Activated T-helper 1 cell treated with anti-CD3 and anti-CD28 coated beads, Interleukin-12 subunit alpha, Interleukin-12 subunit beta, Interleukin-2, Interleukin-4 antibody, amounts not matched to agents 30 ng/mL and 10 ng/mL and 1 ng/mL, durations not matched to agents 14 hours and 24 hours and 36 hours (primary cell): ENCODE results near the gene MOCOS. TPM values are rescaled to one million over a fixed set of nuclear protein-coding genes. Genes with fewer than 3 reads are reported as not detected.
"Not testable (repeated sequence)": the region's sequence is repeated elsewhere in the genome, so short reads cannot be mapped to it uniquely, and the experiment has no call there.

Experiments
- DNase-seq: peaks from one replicate; pipeline ENCODE4 v3.0.0; 2021; ENCODE audit warnings: low spot score
- H3K27ac Mint-ChIP-seq: one replicate; pipeline ENCODE4 v1.8.0; 2021; ENCODE audit warnings: mild to moderate bottlenecking, mixed read lengths
- H3K27me3 Mint-ChIP-seq: one replicate; pipeline ENCODE4 v1.8.0; 2022; ENCODE audit warnings: mild to moderate bottlenecking, moderate library complexity, mixed read lengths; ENCODE audit not compliant: insufficient read depth
- H3K36me3 Mint-ChIP-seq: one replicate; pipeline ENCODE4 v1.8.0; 2021; ENCODE audit warnings: low read depth, mixed read lengths
- H3K4me1 Mint-ChIP-seq: one replicate; pipeline ENCODE4 v1.8.0; 2021; ENCODE audit warnings: low read depth, mixed read lengths
- H3K4me3 Mint-ChIP-seq: one replicate; pipeline ENCODE4 v1.8.0; 2021; ENCODE audit warnings: mild to moderate bottlenecking, moderate library complexity, mixed read lengths
- H3K9me3 Mint-ChIP-seq: one replicate; pipeline ENCODE4 v1.8.0; 2021; ENCODE audit warnings: mixed read lengths
- intact Hi-C: fragments of 100-400 bp; cut with micrococcal nuclease; formaldehyde crosslinking; loops from one replicate; pipeline ENCODE4 v1.15.1; 2024
- total RNA-seq: library from RNA; stranded (reverse); gene quantifications from 2 replicates; pipeline ENCODE4 v1.2.3, GENCODE V29; 2022

The MOCOS gene
- total RNA-seq, 1 donor from 2014 or later, result 0.47 TPM

DNA sequence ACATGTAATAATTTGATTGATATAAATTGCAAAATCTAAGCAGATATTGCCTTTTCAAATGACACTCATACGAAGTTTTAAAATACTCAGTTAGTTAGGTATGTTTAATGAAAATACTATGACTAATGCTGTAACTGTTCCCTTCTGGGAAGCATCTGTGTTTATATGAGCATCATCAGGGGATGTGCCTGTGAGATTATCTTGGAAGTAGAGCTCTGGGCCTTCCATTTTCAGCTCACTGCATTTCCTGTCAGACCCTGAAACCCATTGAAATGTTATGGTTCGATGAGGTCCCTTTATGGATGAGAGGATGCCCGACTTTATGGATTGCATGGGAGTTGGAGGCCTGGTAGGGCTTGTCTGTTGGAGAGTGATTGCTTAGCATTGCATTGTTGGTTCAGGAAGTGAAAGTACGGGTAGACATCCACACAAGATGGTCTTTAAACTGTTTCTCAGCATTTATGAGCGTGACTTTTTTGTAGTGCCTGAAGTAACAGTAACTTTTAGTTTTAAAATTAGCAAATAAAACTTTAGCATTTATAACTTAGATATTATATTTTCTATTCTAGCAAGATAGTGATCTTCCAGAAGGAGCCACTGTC lies 28.9 kb upstream of the MOCOS start:
- peaks cover 25% of the 10 kb centered on the region for H3K4me1 Mint-ChIP-seq
- intact Hi-C loops, result no loop called here
- peaks cover 50% of the 10 kb centered on the region for H3K36me3 Mint-ChIP-seq
- DNase-seq, result no peak
- H3K27ac Mint-ChIP-seq, result peak overlapping the region; percentile 20
- H3K9me3 Mint-ChIP-seq, result no peaks in the 10 kb centered on the region
- H3K4me3 Mint-ChIP-seq, result no peak overlapping the region
- H3K27me3 Mint-ChIP-seq, result no peaks in the 10 kb centered on the region

DNA sequence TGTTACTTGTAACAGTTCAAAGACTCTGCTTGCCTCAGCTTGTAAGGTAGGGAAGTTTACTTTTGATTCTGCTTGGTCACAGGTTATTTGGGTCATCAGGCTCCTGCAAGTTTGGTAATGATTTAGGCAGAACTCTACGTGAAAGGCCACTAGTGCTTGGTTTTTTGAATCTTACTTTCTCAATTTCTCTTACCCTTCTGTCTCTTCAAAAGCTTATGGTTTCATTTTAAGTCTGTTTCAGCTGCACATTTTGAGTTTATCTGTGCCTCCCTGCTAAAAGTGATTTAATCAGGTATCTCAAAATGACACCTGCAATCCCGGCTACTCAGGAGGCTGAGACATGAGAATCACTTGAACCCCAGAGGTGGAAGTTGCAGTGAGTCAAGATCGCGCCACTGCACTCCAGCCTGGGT lies 26.3 kb upstream of the MOCOS start:
- no peak overlapping the region for H3K4me3 Mint-ChIP-seq
- intact Hi-C loops, result no loop called here
- DNase-seq, result no peak
- no peak overlapping the region for H3K27ac Mint-ChIP-seq
- H3K36me3 Mint-ChIP-seq, result peaks cover 55% of the 10 kb centered on the region
- no peaks in the 10 kb centered on the region for H3K27me3 Mint-ChIP-seq
- H3K9me3 Mint-ChIP-seq, result no peaks in the 10 kb centered on the region
- peaks cover 20% of the 10 kb centered on the region for H3K4me1 Mint-ChIP-seq

DNA sequence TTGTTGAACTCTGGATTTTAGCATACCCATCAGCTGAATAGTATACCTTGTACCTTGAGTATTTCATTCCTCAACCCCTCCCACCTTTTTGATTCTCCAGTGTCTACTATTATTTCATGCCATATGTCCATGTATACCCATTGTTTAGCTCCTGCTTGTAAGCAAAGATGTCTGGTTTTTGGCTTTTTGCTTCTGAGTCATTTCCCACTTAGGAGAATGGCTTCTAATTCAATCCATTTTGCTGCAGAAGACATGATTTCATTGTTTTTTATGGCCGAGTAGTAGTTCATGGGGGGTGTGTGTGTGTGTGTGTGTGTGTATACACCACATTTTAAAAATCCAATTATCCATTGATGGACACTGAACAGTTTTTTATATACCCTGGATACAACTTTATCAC lies 24.3 kb upstream of the MOCOS start:
- DNase-seq, result no peak
- Mint-ChIP-seq H3K4me3 (no peak overlapping the region), H3K4me1 (peaks cover 12% of the 10 kb centered on the region), H3K27ac (no peak overlapping the region), H3K9me3 (no peaks in the 10 kb centered on the region), H3K36me3 (peaks cover 50% of the 10 kb centered on the region), H3K27me3 (no peaks in the 10 kb centered on the region)
- intact Hi-C loops, result no loop called here

DNA sequence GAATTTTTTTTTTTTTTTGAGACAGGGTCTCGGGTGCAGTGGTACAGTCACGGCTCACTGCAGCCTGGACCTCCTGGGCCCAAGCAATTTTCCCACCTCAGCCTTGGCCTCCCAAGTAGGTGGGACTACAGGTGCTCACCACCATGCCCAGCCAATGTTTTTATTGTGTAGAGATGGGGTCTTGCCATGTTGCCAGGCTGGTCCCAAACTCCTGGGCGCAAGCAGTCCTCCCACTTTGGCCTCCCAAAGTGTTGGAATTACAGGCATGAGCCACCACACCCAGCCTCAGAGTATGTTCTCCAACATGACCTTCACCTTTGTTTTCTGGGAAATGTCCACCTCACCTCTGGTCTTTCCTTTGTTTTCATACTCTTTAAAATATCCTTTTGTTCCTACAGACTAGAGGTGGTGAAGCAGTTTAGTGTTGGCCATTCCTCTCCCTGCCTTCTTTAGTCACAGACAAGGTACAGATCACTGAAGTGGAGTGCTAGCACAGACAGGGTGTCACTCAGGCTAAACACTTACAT lies 19.5 kb upstream of the MOCOS start:
- intact Hi-C loops, result no loop called here
- no peaks in the 10 kb centered on the region for H3K9me3 Mint-ChIP-seq
- no peak for DNase-seq
- H3K27me3 Mint-ChIP-seq, result no peaks in the 10 kb centered on the region
- H3K4me3 Mint-ChIP-seq, result no peak overlapping the region
- peaks cover 50% of the 10 kb centered on the region for H3K36me3 Mint-ChIP-seq
- no peaks in the 10 kb centered on the region for H3K4me1 Mint-ChIP-seq
- H3K27ac Mint-ChIP-seq, result no peak overlapping the region

DNA sequence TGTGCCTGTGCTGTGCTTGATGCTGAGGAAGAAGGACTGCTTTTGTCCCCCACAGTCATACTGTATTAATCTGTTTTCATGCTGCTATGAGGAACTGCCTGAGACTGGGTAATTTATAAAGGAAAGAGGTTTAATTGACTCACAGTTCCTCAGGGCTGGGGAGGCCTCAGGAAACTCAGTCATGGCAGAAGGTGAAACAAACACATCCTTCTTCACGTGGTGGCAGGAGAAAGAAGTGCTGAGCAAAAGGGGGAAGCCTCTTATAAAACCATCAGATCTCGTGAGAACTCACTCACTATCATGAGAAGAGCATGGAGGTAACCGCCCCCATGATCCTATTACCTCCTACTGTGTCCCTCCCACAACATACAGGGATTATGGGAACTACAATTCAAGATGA lies 19.0 kb upstream of the MOCOS start:
- H3K4me1 Mint-ChIP-seq, H3K27me3 Mint-ChIP-seq, H3K9me3 Mint-ChIP-seq, H3K4me3 Mint-ChIP-seq, DNase-seq, intact Hi-C loops: not testable (repeated sequence)
- Mint-ChIP-seq H3K27ac (peak overlapping the region; percentile 8), H3K36me3 (peaks cover 46% of the 10 kb centered on the region)

DNA sequence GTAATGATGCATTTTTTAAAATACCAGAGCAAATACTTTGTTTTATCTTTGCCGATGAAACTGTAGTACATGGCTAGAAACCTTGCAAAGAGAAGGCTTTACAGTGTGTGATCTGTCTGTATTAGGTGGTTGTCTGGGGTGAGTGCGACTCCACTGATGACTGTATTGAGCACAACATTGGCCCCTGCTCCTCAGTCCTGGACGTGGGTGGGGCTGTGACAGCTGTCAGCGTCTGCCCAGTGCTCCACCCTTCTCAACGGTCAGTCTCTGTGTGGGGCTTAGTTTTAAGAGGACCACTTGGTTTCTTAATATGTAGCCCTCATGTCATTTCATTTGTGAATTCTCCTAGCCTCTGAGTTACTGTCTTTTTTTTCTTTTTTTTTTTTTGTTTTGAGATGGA lies 17.4 kb upstream of the MOCOS start:
- Mint-ChIP-seq H3K36me3 (peaks cover 41% of the 10 kb centered on the region), H3K4me3 (no peak overlapping the region), H3K27me3 (no peaks in the 10 kb centered on the region), H3K9me3 (no peaks in the 10 kb centered on the region), H3K4me1 (no peaks in the 10 kb centered on the region), H3K27ac (no peak overlapping the region)
- intact Hi-C loops, result no loop called here
- DNase-seq, result no peak

DNA sequence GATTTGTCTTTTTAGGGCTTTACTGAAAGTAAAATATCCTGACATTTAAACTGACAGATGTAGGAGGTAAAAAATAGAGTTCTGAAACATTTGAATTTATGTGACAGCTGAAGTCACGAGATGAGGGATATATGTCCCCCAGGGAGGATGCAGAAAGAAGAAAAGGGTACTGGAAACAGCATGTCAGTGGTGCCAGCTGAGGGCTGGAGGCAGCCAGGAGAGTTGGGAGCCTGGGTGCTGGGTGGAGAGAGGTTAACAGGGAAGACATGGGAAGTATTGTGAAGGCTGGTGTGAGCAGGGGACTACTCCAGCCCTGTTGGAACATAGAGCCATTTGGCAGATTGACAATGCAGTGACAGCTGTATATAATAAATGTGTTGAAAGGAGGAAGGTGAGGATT lies 11.8 kb upstream of the MOCOS start:
- DNase-seq, result no peak
- H3K27ac Mint-ChIP-seq, result no peak overlapping the region
- H3K4me1 Mint-ChIP-seq, result peaks cover 19% of the 10 kb centered on the region
- no peaks in the 10 kb centered on the region for H3K9me3 Mint-ChIP-seq
- H3K4me3 Mint-ChIP-seq, result no peak overlapping the region
- intact Hi-C loops, result no loop called here
- H3K27me3 Mint-ChIP-seq, result no peaks in the 10 kb centered on the region
- H3K36me3 Mint-ChIP-seq, result peaks cover 41% of the 10 kb centered on the region

DNA sequence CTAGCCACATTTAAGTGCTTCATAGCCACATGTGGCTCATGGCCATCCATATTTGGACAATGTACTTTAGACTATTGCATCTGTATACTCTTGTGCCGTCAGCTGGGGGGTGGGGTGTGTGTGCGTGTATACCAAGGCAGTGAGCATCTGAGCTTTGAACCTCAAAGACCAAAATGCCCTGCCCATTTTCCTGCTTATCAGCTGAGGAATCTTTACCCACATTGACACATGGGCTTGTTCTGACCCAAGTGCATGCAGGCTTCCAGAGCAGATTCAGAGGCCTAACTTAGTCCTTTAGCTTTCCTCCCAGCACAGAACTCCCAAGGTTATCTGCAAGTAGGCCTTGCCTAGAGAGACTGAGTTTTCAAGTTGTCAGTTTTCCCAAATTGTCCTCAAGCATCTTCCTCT lies 11.1 kb upstream of the MOCOS start:
- Mint-ChIP-seq H3K36me3 (peaks cover 36% of the 10 kb centered on the region), H3K27me3 (no peaks in the 10 kb centered on the region), H3K4me3 (no peak overlapping the region), H3K9me3 (no peaks in the 10 kb centered on the region), H3K27ac (no peak overlapping the region), H3K4me1 (peaks cover 19% of the 10 kb centered on the region)
- DNase-seq, result no peak
- intact Hi-C loops, result no loop called here

DNA sequence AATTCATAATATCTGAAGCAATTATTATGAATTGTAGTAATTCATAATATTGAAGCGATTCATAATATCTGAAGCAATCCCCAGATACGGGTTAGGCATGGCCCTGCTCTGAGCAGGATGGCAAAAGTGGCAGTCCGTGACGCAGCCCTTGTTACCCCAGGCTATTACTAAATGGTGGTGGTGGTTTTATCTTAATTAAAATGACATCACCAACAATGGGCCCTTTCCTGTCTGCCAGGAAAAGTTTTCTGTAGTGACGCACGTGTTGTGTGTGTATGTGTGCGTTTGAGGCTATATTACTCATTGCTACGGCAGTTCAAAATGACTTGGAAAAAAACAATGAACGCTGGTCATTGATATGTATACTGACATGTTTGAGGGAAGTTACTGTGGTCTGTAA lies 10.6 kb upstream of the MOCOS start:
- intact Hi-C loops, result no loop called here
- no peak for DNase-seq
- H3K4me1 Mint-ChIP-seq, result peaks cover 19% of the 10 kb centered on the region
- no peaks in the 10 kb centered on the region for H3K27me3 Mint-ChIP-seq
- no peak overlapping the region for H3K27ac Mint-ChIP-seq
- H3K9me3 Mint-ChIP-seq, result no peaks in the 10 kb centered on the region
- no peak overlapping the region for H3K4me3 Mint-ChIP-seq
- peaks cover 32% of the 10 kb centered on the region for H3K36me3 Mint-ChIP-seq

DNA sequence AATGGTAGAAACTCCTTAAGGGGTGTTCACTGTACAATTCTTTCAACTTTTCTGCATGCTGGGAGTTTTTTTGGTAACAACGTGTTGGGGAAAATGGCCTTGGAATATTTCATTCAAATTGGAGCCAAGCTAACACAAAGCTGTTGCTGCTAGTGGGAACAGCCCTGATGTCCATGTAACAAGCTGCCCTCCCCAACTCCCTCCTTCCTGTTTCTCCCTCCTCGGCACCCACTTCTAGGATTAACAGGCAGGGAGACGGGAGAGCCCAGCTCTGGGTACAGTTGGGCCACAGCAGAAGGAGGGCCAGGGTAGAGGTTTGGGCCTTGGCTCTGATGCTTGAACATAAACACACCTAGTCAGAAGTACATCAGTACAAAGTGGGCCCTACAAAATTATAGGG lies 9.4 kb upstream of the MOCOS start:
- H3K36me3 Mint-ChIP-seq, result peaks cover 29% of the 10 kb centered on the region

DNA sequence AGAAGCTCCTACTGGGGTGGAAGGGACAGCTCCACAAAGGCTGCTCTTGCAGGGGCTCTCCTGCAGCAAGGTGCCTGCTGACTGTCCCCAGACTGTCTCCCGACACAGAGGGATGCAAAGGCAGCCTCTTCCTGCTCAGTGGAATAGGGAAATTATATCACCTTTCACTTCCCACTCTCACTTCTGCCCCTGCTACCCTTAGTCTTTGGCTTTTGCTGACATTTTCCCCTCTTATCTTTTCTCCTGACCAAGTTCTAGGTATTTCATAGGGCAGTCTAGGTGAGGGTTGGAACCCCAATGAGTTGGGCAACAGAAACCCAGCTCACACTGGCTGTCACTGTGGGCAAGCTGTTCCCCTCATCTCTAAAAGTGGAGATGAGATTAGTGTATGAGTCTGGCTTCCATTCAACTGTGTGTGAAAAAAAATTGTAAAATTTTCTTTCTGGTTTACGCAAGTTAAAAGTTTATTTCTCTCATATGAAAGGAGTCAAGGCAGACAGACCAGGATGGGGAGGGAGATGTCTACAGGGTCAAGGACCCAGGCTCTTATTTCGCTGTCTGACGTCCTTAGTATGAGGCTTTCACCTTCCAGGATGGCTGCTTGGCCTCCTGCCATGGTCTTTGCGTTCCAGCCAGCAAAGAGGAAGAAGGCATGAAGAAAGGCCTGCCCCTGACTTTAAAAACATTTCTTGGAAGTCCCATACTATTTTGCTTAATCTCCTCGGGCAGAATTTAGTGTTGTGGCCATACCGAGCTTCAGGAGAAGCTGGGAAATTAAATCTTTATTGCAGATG lies 7.5 kb upstream of the MOCOS start:
- no peak for DNase-seq
- H3K27me3 Mint-ChIP-seq, result no peaks in the 10 kb centered on the region
- H3K4me3 Mint-ChIP-seq, result no peak overlapping the region
- H3K4me1 Mint-ChIP-seq, result peaks cover 19% of the 10 kb centered on the region
- intact Hi-C loops, result no loop called here
- H3K36me3 Mint-ChIP-seq, result peaks cover 26% of the 10 kb centered on the region
- H3K9me3 Mint-ChIP-seq, result no peaks in the 10 kb centered on the region
- H3K27ac Mint-ChIP-seq, result no peak overlapping the region

More for the DNA sequence above, 9.4 kb upstream of the MOCOS start:
- intact Hi-C loops, result no loop called here
- no peak overlapping the region for H3K4me3 Mint-ChIP-seq
- no peaks in the 10 kb centered on the region for H3K27me3 Mint-ChIP-seq
- H3K27ac Mint-ChIP-seq, result no peak overlapping the region
- H3K9me3 Mint-ChIP-seq, result no peaks in the 10 kb centered on the region
- peaks cover 19% of the 10 kb centered on the region for H3K4me1 Mint-ChIP-seq
- DNase-seq, result no peak

DNA sequence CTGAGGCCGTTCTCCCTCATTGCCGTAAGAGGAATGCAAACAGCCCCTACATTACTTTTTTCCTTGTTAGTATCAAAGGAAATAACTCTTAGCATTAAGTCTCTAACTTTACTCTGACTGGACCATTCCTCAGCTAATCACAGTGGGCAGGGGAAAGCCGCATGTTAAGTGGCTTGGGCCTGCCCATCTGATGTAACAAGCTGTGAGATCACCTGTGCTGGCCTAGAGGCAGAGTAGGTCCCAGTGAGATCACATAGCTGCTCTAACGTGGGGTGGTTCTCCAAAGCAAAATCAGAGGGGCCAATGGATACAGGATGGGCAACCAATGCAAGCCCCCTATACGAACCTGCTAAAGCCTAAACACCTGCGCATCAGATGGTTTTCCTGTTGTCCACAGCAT lies 5.9 kb upstream of the MOCOS start:
- peaks cover 5% of the 10 kb centered on the region for H3K27me3 Mint-ChIP-seq
- intact Hi-C loops, result no loop called here
- peaks cover 11% of the 10 kb centered on the region for H3K36me3 Mint-ChIP-seq
- DNase-seq, result no peak
- no peak overlapping the region for H3K4me3 Mint-ChIP-seq
- H3K9me3 Mint-ChIP-seq, result no peaks in the 10 kb centered on the region
- H3K27ac Mint-ChIP-seq, result no peak overlapping the region
- H3K4me1 Mint-ChIP-seq, result peaks cover 13% of the 10 kb centered on the region

DNA sequence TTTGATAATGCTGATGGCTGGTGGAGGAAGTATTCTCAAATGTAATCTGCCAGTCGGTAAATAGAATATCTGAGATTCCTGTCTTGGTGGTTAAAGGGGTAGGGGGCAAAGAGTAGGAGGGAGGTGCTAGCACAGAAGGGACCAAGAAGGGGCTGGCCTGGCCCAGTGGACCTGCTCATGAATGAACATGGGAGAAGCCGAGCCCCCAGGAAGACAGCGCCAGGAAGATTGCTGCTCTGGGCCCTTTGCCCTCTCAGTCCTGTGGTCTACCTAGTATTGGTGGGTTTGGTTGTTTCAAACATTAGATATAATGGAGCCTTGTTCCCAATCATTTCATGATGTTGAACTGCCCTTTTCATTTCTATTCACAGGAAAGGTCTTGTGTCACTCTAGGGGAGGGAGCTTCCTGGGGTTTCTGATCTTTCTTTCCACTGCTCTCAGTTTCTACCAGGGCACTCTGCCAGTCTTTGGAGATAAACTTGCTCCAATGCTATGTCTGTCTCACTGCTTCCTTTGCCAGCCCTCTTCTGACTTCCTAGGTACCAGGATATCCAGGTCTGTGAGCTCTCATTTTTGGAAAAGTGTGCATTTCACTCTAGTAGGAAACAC lies 5.3 kb upstream of the MOCOS start:
- H3K36me3 Mint-ChIP-seq, result peaks cover 8% of the 10 kb centered on the region
- H3K4me1 Mint-ChIP-seq, result peaks cover 13% of the 10 kb centered on the region
- DNase-seq, result no peak
- no peak overlapping the region for H3K4me3 Mint-ChIP-seq
- no peaks in the 10 kb centered on the region for H3K9me3 Mint-ChIP-seq
- H3K27ac Mint-ChIP-seq, result no peak overlapping the region
- intact Hi-C loops, result no loop called here
- peaks cover 5% of the 10 kb centered on the region for H3K27me3 Mint-ChIP-seq
